HepG2 (cell line): Measurements from ENCODE around the gene ABCC12. TPM values are rescaled to one million over a fixed set of nuclear protein-coding genes. Genes with fewer than 3 reads are reported as not detected.

Experiments used
- BCL3 ChIP-seq: sonication (generic); formaldehyde crosslinking; IDR thresholded peaks from 2 replicates; pipeline ENCODE4 v1.5.1; 2020; ENCODE audit warnings: mild to moderate bottlenecking, missing genetic modification reagents, moderate library complexity
- CREBL2 ChIP-seq: sonication (generic); formaldehyde crosslinking; IDR thresholded peaks from 2 replicates; pipeline ENCODE4 v1.8.1; 2023; ENCODE audit warnings: missing genetic modification reagents, mild to moderate bottlenecking, borderline replicate concordance
- FIP1L1 ChIP-seq: fragments of 200-400 bp; formaldehyde crosslinking; IDR thresholded peaks from 2 replicates; pipeline ENCODE4 v1.6.1; 2018; ENCODE audit warnings: low read depth, mild to moderate bottlenecking, low read length, moderate library complexity, borderline replicate concordance; ENCODE audit not compliant: insufficient read depth
- GRHL1 ChIP-seq: sonication (generic); formaldehyde crosslinking; conservative IDR thresholded peaks from 2 replicates; pipeline ENCODE4 v1.8.0; 2022; ENCODE audit warnings: missing genetic modification reagents
- HNRNPUL1 ChIP-seq: fragments of 200-400 bp; formaldehyde crosslinking; IDR thresholded peaks from 2 replicates; pipeline ENCODE4 v1.6.1; 2017; ENCODE audit warnings: low read depth, mild to moderate bottlenecking, low read length, moderate library complexity
- KDM2A ChIP-seq: sonication (generic); formaldehyde crosslinking; IDR thresholded peaks from 2 replicates; pipeline ENCODE4 v1.4.0; 2020; ENCODE audit warnings: low read depth, missing genetic modification reagents, borderline replicate concordance
- LCORL ChIP-seq, 2 experiments: fragments of 450-650 bp in 1 of 2; sonication (generic) in 1 of 2; formaldehyde crosslinking in 1 of 2; IDR thresholded peaks; 2 replicates each; pipeline versions ENCODE4 v1.5.0 to v1.6.1; 2017 to 2020; ENCODE audit warnings: antibody characterized with exemption in 1 of 2, missing genetic modification reagents in 1 of 2
- NRL ChIP-seq: sonication (generic); formaldehyde crosslinking; IDR thresholded peaks from 2 replicates; pipeline ENCODE4 v1.5.0; 2020; ENCODE audit warnings: missing genetic modification reagents, mild to moderate bottlenecking, moderate library complexity, borderline replicate concordance
- RELA ChIP-seq: sonication (generic); formaldehyde crosslinking; IDR thresholded peaks from 2 replicates; pipeline ENCODE4 v1.4.0; 2020; ENCODE audit warnings: missing genetic modification reagents
- SOX13 ChIP-seq, 3 experiments: fragments of 450-650 bp in 1 of 3; sonication (generic) in 1 of 3; formaldehyde crosslinking in 1 of 3; IDR thresholded peaks in 2 of 3; conservative IDR thresholded peaks in 1 of 3; 2 replicates each; pipeline versions ENCODE4 v1.5.0 to v1.6.1; 2016 to 2020; ENCODE audit warnings: antibody characterized with exemption in 1 of 3, mild to moderate bottlenecking in 1 of 3, missing compliant biosample characterization in 1 of 3, missing genetic modification reagents in 1 of 3, moderate library complexity in 1 of 3
- TGIF2 ChIP-seq: IDR thresholded peaks from 2 replicates; pipeline ENCODE4 v1.6.1; 2016; ENCODE audit warnings: control low read depth, missing compliant biosample characterization
- ZBTB34 ChIP-seq: sonication (generic); formaldehyde crosslinking; IDR thresholded peaks from 2 replicates; pipeline ENCODE4 v1.8.0; 2022; ENCODE audit warnings: mild to moderate bottlenecking, missing genetic modification reagents
- ZBTB38 ChIP-seq: sonication (generic); formaldehyde crosslinking; IDR thresholded peaks from 2 replicates; pipeline ENCODE4 v1.5.1; 2020; ENCODE audit warnings: mild to moderate bottlenecking, missing genetic modification reagents
- ZNF10 ChIP-seq: sonication (generic); formaldehyde crosslinking; IDR thresholded peaks from 2 replicates; pipeline ENCODE4 v1.4.0; 2020; ENCODE audit warnings: mild to moderate bottlenecking, low read depth, missing genetic modification reagents, borderline replicate concordance
- ZNF337 ChIP-seq: sonication (generic); formaldehyde crosslinking; IDR thresholded peaks from 2 replicates; pipeline ENCODE4 v1.5.1; 2020; ENCODE audit warnings: missing genetic modification reagents, low read depth, mild to moderate bottlenecking, borderline replicate concordance
- ZNF501 ChIP-seq: sonication (generic); formaldehyde crosslinking; IDR thresholded peaks from 2 replicates; pipeline ENCODE4 v1.5.1; 2020; ENCODE audit warnings: mild to moderate bottlenecking, moderate library complexity, missing genetic modification reagents
- ZNF513 ChIP-seq: sonication (generic); formaldehyde crosslinking; conservative IDR thresholded peaks from 2 replicates; pipeline ENCODE4 v1.5.0; 2020; ENCODE audit warnings: missing genetic modification reagents
- ZNF740 ChIP-seq: sonication (generic); formaldehyde crosslinking; IDR thresholded peaks from 2 replicates; pipeline ENCODE4 v1.4.0; 2020; ENCODE audit warnings: missing genetic modification reagents
- ZNF749 ChIP-seq: sonication (generic); formaldehyde crosslinking; IDR thresholded peaks from 2 replicates; pipeline ENCODE4 v1.8.0; 2022; ENCODE audit warnings: mild to moderate bottlenecking, missing genetic modification reagents, moderate library complexity, borderline replicate concordance
- ZNF775 ChIP-seq: sonication (generic); formaldehyde crosslinking; IDR thresholded peaks from 2 replicates; pipeline ENCODE4 v1.4.0; 2020; ENCODE audit warnings: missing genetic modification reagents, mild to moderate bottlenecking, moderate library complexity, borderline replicate concordance
- polyA plus RNA-seq, 8 experiments: library from polyadenylated mRNA; depleted of rRNA in 3 of 8; stranded (reverse) in 7 of 8; unstranded in 1 of 8; fragments of >200 nt; fragmentation: Illumina TruSeq in 4 of 8; extraction: Trizol in 4 of 8; gene quantifications; 2 replicates each; pipeline versions ENCODE4 v1.2.1 to v1.2.3, GENCODE V29; 2011 to 2016; ENCODE audit warnings: low read depth in 4 of 8, missing spikeins in 1 of 8, mixed read lengths in 1 of 8; ENCODE audit not compliant: insufficient read depth in 1 of 8
- total RNA-seq, 5 experiments: library from RNA; depleted of rRNA; stranded (reverse); fragments of >200 nt; fragmentation: Illumina TruSeq; extraction: Trizol; gene quantifications; 2 replicates each; pipeline ENCODE4 v1.2.3, GENCODE V29; 2016; ENCODE audit warnings: low read depth in 1 of 5

The ABCC12 gene
- total and polyA plus RNA-seq, 2 of the 13 experiments (the other 11 are each of a cell fraction or from before 2014, with no cell fraction given) = not detected

- TF ChIP-seq SOX13 (IDR thresholded peaks at IDR 0.05) (no peak), SOX13 (CRISPR knock-in tag; conservative IDR thresholded peaks at IDR 0.05 in 1 of 2, IDR thresholded peaks at IDR 0.05 in 1 of 2) (no peak), GRHL1 (no peak), CREBL2 (CRISPR knock-in tag) (no peak), KDM2A (CRISPR knock-in tag) (0 out of 2 replicates have a peak, but pooled peaks have one; percentile 41), BCL3 (no peak), ZNF740 (CRISPR knock-in tag) (no peak), HNRNPUL1 (no peak), FIP1L1 (no peak), RELA (CRISPR knock-in tag) (no peak), LCORL (IDR thresholded peaks at IDR 0.05) (no peak), LCORL (CRISPR knock-in tag; IDR thresholded peaks at IDR 0.05) (no peak), ZNF513 (CRISPR knock-in tag) (0 out of 2 replicates have a peak, but pooled peaks have one; percentile 6), ZNF337 (CRISPR knock-in tag) (no peak), ZBTB34 (CRISPR knock-in tag) (no peak), ZNF501 (CRISPR knock-in tag) (no peak), ZNF749 (CRISPR knock-in tag) (no peak), ZBTB38 (CRISPR knock-in tag) (peak; percentile 56; the same call in 1 of the 2 replicates), TGIF2 (CRISPR knock-in tag) (no peak), NRL (CRISPR knock-in tag) (peak; percentile 69), ZNF10 (CRISPR knock-in tag) (no peak), ZNF775 (CRISPR knock-in tag) (no peak)
Observed at GRCh38 chr16:48117217-48118105, 38.3 kb downstream of the ABCC12 start (continued).
